Prostate gland (tissue), 2 donors: ENCODE measurements around the gene PALLD. TPM values are rescaled to one million over a fixed set of nuclear protein-coding genes. Genes with fewer than 3 reads are reported as not detected.
A peak's percentile ranks its signal among the peaks of the same experiment; 100 is the strongest.

Experiments
- DNase-seq: peaks from one replicate; pipeline ENCODE4 v3.0.0-alpha.2; 2019; ENCODE audit warnings: low spot score
- H3K27ac ChIP-seq, 2 donors: fragments of 200-600 bp; sonication (generic); 2 replicates each; pipeline ENCODE4 v1.5.1; 2017 to 2019
- H3K27me3 ChIP-seq: fragments of 200-600 bp; sonication (generic); replicated peaks from 2 replicates; pipeline ENCODE4 v1.5.1; 2019; ENCODE audit not compliant: insufficient read depth
- H3K36me3 ChIP-seq, 2 donors: fragments of 200-600 bp; sonication (generic); 1 replicate in 1 of 2; 2 replicates in 1 of 2; pipeline versions ENCODE4 v1.5.1 to v1.8.1; 2017 to 2019
- H3K4me1 ChIP-seq: fragments of 200-600 bp; sonication (generic); replicated peaks from 2 replicates; pipeline ENCODE4 v1.5.1; 2019
- H3K4me3 ChIP-seq, 2 donors: fragments of 200-600 bp; sonication (generic); 2 replicates each; pipeline ENCODE4 v1.5.1; 2017 to 2019
- H3K9me3 ChIP-seq: fragments of 200-600 bp; sonication (generic); 2 replicates; pipeline ENCODE4 v1.5.1; 2017
- POLR2A ChIP-seq: fragments of 450-650 bp; IDR thresholded peaks from one replicate; pipeline ENCODE4 v1.6.1; 2016; ENCODE audit warnings: antibody characterized with exemption, mild to moderate bottlenecking
- POLR2AphosphoS5 ChIP-seq: sonication (generic); formaldehyde crosslinking; IDR thresholded peaks from one replicate; pipeline ENCODE4 v1.6.1; 2017; ENCODE audit warnings: antibody characterized with exemption
- WGBS: methylation state at CpG from one replicate; pipeline ENCODE4 v1.1.5; 2018; 5-methylcytosine and 5-hydroxymethylcytosine counted together
- intact Hi-C: fragments of 100-400 bp; cut with DNase I; formaldehyde crosslinking; loops from one replicate; pipeline ENCODE4 v1.14.2; 2022
- total RNA-seq, 2 donors: library from RNA; depleted of rRNA; stranded (reverse); fragments of >200 nt; gene quantifications; one replicate each; pipeline ENCODE4 v1.1.0, GENCODE V29; 2016
- TF ChIP-seq, protein P1 (sequence below), 4 experiments: fragments of 200-600 bp in 2 of 4; fragments of 450-650 bp in 2 of 4; sonication (generic) in 2 of 4; IDR thresholded peaks; 1 replicate in 3 of 4; 2 replicates in 1 of 4; pipeline ENCODE4 v1.5.1; 2016 to 2019; ENCODE audit warnings: antibody characterized with exemption in 4 of 4, mild to moderate bottlenecking in 2 of 4, moderate library complexity in 2 of 4

The PALLD gene
- total RNA-seq, 2 donors from 2014 or later, result 252 TPM

DNA sequence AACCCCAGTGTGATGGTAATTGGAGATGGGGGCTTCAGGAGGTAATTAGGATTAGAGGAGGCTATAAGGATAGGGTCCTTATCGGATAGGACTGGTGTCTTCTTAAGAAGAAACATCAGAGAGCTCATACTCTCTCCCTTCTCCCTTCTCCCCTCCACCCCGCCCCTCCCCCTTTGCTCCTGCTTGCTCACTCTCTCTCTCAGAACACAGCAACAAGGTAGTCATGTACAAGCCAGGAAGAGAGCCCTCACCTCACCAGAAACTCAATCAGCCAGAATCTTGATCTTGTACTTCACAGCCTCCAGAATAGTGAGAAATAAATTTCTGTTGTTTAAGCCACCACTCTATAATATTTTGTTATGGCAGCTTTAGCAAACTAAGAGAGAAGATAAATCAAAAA is 21.1 kb upstream of the PALLD start:
- intact Hi-C loops, result no loop called here
- Histone ChIP-seq H3K27me3 (no peaks in the 10 kb centered on the region), H3K36me3 (no peaks in the 10 kb centered on the region), H3K27ac (no peak overlapping the region), H3K4me1 (no peaks in the 10 kb centered on the region), H3K9me3 (no peaks in the 10 kb centered on the region), H3K4me3 (no peak overlapping the region)
- TF ChIP-seq POLR2A (no peak), POLR2AphosphoS5 (no peak)
- TF ChIP-seq, protein P1, sequence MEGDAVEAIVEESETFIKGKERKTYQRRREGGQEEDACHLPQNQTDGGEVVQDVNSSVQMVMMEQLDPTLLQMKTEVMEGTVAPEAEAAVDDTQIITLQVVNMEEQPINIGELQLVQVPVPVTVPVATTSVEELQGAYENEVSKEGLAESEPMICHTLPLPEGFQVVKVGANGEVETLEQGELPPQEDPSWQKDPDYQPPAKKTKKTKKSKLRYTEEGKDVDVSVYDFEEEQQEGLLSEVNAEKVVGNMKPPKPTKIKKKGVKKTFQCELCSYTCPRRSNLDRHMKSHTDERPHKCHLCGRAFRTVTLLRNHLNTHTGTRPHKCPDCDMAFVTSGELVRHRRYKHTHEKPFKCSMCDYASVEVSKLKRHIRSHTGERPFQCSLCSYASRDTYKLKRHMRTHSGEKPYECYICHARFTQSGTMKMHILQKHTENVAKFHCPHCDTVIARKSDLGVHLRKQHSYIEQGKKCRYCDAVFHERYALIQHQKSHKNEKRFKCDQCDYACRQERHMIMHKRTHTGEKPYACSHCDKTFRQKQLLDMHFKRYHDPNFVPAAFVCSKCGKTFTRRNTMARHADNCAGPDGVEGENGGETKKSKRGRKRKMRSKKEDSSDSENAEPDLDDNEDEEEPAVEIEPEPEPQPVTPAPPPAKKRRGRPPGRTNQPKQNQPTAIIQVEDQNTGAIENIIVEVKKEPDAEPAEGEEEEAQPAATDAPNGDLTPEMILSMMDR (IDR thresholded peaks at IDR 0.05), result no peak
- 79% methylated on average over 2 of the region's 2 CpGs for WGBS
- DNase-seq, result no peak

DNA sequence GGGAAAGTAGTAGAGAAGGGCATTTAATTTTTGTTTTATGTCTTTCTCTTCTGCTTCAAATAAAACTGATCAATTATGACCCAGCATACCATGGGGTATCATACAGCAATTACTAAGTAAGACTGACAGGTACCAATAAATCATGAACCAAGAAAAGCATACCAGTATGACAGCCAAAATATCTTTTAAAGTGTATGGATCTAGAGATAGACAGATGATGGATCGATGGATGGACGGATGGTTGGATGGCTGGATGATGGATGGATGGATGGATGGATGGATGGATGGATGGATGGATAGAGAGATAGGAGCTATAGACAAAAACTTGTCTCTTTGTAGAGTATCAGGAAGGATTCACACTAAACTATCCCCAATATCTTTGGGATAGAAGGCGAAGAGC is 18.0 kb upstream of the PALLD start:
- H3K27ac ChIP-seq, result no peak overlapping the region
- no peaks in the 10 kb centered on the region for H3K36me3 ChIP-seq
- WGBS, result 95% methylated on average over 3 of the region's 3 CpGs
- no peaks in the 10 kb centered on the region for H3K9me3 ChIP-seq
- no peaks in the 10 kb centered on the region for H3K27me3 ChIP-seq
- TF ChIP-seq POLR2A (no peak), POLR2AphosphoS5 (no peak)
- TF ChIP-seq, protein P1 (IDR thresholded peaks at IDR 0.05), result no peak
- no peaks in the 10 kb centered on the region for H3K4me1 ChIP-seq
- no peak overlapping the region for H3K4me3 ChIP-seq
- intact Hi-C loops, result no loop called here
- DNase-seq, result no peak

DNA sequence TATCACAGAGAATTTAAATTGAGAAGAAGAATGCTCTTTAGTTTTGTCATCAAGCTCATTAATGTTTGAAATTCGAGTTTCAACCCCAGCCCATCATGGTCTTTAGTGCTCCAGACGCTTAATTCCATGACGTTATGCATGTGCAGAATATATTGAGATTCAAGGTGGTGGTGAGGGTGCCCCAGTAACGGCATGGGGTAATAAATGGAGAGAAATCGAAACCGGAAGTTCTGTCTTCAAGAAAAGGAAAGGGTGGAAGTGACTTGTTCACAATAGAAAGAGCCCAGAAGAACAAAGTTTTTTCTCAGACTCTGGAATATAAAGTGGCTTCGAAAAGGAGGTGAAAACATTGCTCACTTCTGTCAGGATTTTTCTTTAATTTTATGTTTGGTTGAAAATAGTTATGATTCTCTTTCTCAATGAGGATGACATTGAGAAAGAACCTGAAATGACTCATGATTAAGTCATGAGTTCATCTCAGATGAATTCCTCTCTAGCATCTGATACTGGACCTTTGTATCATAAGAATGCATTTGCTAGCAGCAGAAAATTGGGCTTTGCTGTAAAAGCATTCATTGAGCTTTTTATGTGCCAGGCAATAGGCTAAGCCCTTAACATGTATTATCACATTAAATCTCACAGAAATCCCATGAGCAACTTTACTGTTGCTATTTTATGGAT is 15.8 kb upstream of the PALLD start:
- WGBS, result 12% methylated on average over 7 of the region's 7 CpGs
- intact Hi-C loops, result loop anchor here (2.0 kb wide), 1 partner anchor 162 kb away; the partner anchor contains the start of gene DDX60
- no peaks in the 10 kb centered on the region for H3K4me1 ChIP-seq
- H3K9me3 ChIP-seq, result no peaks in the 10 kb centered on the region
- peak; percentile 20 for DNase-seq
- H3K27ac ChIP-seq, result peak overlapping the region; percentile 92 to 93
- H3K4me3 ChIP-seq, result peak overlapping the region; percentile 54 to 70
- no peaks in the 10 kb centered on the region for H3K36me3 ChIP-seq
- TF ChIP-seq, protein P1 (IDR thresholded peaks at IDR 0.05), result no peak
- TF ChIP-seq POLR2AphosphoS5, result no peak
- no peak for TF ChIP-seq POLR2A
- no peaks in the 10 kb centered on the region for H3K27me3 ChIP-seq

DNA sequence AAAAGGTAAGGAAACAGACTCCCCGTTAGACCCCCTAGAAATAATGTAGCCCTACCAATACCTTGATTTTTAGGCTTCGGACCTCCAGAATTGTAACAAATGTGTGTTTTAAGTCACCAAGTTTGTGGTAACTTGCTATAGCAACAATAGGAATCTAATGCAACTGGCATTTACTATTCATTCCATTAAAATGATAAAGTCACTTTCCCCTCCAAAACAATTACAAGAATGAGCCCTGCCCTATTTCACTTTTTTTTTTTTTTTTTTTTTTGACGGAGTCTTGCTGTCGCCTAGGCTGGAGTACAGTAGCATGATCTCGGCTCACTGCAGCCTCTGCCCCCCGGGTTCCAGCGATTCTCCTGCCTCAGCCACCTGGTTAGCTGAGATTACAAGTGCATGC is 13.0 kb upstream of the PALLD start:
- intact Hi-C loops, result no loop called here

DNA sequence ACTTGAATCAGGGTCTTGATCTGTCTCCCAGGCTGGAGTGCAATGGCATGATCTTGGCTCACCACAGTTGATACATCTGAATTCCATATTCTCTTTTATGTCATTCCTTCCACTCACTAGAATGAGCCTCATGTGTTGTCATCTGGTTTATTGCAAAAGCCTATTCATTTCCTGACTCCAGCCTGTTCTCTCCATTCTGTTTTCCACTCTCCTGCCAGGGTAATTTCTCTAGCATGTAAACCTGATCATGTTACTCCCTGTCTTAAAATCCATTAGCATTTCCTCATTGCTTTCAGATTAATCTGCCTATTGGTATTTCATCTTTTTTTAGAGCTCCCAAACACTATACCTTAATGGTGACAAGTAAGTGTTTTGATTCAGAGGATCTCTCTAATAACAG is 12.2 kb upstream of the PALLD start:
- Histone ChIP-seq H3K27ac (no peak overlapping the region), H3K4me1 (no peaks in the 10 kb centered on the region), H3K4me3 (no peak overlapping the region), H3K9me3 (no peaks in the 10 kb centered on the region), H3K27me3 (no peaks in the 10 kb centered on the region), H3K36me3 (no peaks in the 10 kb centered on the region)
- intact Hi-C loops, result no loop called here
- DNase-seq, result no peak
- TF ChIP-seq POLR2AphosphoS5, result no peak
- TF ChIP-seq, protein P1 (IDR thresholded peaks at IDR 0.05), result no peak
- TF ChIP-seq POLR2A, result no peak

More for the DNA sequence above, 13.0 kb upstream of the PALLD start:
- Histone ChIP-seq H3K36me3 (no peaks in the 10 kb centered on the region), H3K4me1 (no peaks in the 10 kb centered on the region), H3K27ac (no peak overlapping the region), H3K4me3 (no peak overlapping the region), H3K27me3 (no peaks in the 10 kb centered on the region), H3K9me3 (no peaks in the 10 kb centered on the region)
- TF ChIP-seq, protein P1 (IDR thresholded peaks at IDR 0.05), result no peak
- no peak for DNase-seq
- 94% methylated on average over 7 of the region's 7 CpGs for WGBS
